Camera-type eye (tissue), 1 donor: ENCODE data around the gene CRABP2. TPM values are rescaled to one million over a fixed set of nuclear protein-coding genes. Genes with fewer than 3 reads are reported as not detected.

Experiments used
- total RNA-seq: library from RNA; depleted of rRNA; stranded (reverse); fragments of >200 nt; gene quantifications from one replicate; pipeline ENCODE4 v1.2.3, GENCODE V29; 2014

Gene CRABP2
- 117 TPM for total RNA-seq

GRCh38 chr1:156705321-156705917 is at the start of gene CRABP2:
Gene CRABP2, minus strand, starts transcription at chr1:156705583. Its CDS starts 137 bp downstream, at chr1:156705446.

DNA sequence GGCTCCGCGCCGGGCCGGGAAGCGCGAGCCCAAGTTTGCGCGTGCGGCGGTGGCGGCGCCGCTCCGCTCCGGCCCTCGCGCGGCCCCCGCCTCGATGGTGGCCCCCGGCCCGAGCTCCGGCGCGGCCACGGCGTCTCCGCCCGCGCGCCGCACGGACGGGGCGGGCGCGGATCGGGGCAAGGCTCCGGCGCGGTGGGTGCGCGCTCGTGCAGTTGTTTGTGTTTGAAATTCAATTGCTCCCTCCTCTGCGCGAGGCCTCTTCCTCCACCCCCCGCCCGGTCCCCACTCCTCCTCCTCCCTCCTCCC is 46.0 kb upstream of the CRABP2 start, which contains the start of gene HDGF:
Gene HDGF, minus strand, starts transcription at position 225 of the 306 bp plus-strand sequence. CDS start 246 bp downstream, outside the sequence.

DNA sequence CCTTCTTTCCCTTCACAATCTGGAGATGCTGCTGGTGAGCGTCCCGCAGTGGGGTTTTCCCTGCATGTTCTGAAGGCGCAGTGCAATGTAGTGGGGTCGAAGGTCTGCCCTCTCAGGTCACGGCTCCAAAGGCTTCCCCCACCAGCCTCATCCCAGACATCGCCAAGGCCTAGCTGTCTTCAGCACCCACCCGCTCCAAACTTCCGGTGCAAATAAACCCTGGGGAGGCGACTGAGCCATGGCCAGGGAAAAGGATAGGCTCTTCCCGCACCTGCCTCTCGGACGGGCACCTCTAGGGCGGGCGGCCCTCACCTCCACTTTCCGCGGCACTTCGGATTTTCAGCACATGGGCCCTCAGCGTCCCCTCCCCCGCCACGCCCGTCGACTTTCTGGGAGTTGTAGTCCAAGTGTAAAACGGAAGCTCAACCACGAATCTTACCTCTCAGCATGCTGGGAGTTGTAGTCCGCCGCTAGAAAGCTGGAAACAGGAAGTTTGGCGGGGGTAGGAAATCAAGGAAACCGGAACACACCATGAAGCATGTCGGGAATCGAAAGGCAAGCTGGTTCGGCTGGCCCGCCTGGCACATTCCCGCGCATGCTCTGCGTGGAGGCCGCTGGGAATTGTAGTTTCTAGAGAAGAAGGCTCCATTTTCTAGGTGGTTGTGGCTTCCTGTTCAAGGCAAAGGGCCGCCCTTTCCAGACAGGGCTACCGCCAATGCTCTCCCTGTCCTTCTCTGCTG is 35.5 kb upstream of the CRABP2 start, which contains the start of gene MRPL24:
Gene MRPL24, minus strand, starts transcription at position 348 of the 740 bp plus-strand sequence. CDS start 2,384 bp downstream, outside the sequence.

GRCh38 chr1:156728599-156729462 is 23.4 kb upstream of the CRABP2 start, which contains the start of gene ISG20L2:
Gene ISG20L2, minus strand, starts transcription at chr1:156728766. Its CDS starts 1,114 bp downstream, at chr1:156727652.

GRCh38 chr1:156727926-156728598 is 22.7 kb upstream of the CRABP2 start, which contains the start of gene METTL25B:
Gene METTL25B, plus strand, starts transcription at chr1:156728469. Its CDS starts 636 bp downstream, at chr1:156729105.

DNA sequence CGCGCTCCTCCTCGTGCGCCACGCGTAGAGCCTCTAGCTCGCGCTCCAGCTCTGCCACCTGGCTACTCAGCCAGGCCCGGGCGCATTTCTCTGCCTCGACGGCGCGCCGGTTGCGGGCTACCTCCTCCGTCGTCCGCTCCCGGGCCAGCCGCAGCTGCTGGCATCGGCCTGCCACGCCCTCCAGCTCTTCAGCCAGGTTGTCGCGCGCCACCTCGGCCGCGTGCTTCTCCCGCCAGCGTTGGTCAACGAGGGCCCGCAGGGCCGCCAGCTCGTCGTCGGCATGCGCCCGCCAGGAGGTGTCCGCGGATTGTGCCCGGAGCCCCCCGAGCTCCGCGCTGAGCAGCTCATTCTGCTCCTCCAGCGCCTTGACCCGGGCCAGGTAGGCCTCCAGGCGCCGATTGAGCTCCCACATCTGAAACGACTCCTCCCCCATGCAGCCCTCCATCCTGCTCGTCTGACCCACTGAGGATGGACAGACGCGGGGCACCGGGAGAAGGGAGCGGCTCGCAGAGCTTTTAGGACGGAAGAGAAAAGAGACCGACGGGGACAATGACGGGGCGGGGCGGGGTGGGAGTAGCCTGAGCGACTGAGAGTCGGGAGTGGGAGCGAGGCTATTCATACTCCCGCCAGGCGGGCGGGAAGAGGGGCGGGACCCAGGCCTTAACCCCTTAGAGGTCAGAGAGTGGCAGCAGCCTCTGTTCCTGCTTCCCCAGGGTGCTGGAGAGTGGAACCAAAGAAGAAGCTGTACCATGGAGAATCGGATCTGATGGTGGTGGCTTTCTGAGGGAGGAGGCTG is 28.4 kb downstream of the CRABP2 start, which contains the start of gene NES:
Gene NES, minus strand, starts transcription at position 588 of the 796 bp plus-strand sequence. Its CDS starts 143 bp downstream, at position 445.

Other genes starting within 250 kb of the CRABP2 start
- gene MEF2D, start 204.8 kb downstream of the CRABP2 start, total RNA-seq, result 27.3 TPM
- 8.4 TPM for gene IQGAP3, start 133.0 kb downstream of the CRABP2 start, total RNA-seq
- not detected for gene TTC24, start 125.9 kb downstream of the CRABP2 start, total RNA-seq
- gene NAXE, start 113.8 kb downstream of the CRABP2 start, total RNA-seq, result 39.7 TPM
- 7.3 TPM for gene GPATCH4, start 104.1 kb downstream of the CRABP2 start, total RNA-seq
- gene HAPLN2, start 86.2 kb downstream of the CRABP2 start, total RNA-seq, result not detected
- 5.2 TPM for gene BCAN, start 63.5 kb downstream of the CRABP2 start, total RNA-seq
- gene NES, start 28.2 kb downstream of the CRABP2 start, total RNA-seq, result 87.1 TPM
- gene METTL25B, start 22.9 kb upstream of the CRABP2 start, total RNA-seq, result 17.8 TPM
- 14.7 TPM for gene ISG20L2, start 23.2 kb upstream of the CRABP2 start, total RNA-seq
- gene MRPL24, start 35.5 kb upstream of the CRABP2 start, total RNA-seq, result 20.5 TPM
- 153 TPM for gene HDGF, start 46.1 kb upstream of the CRABP2 start, total RNA-seq
- gene PRCC, start 62.0 kb upstream of the CRABP2 start, total RNA-seq, result 34.5 TPM
- gene SH2D2A, start 111.3 kb upstream of the CRABP2 start, total RNA-seq, result 0.27 TPM
- 0.22 TPM for gene INSRR, start 153.5 kb upstream of the CRABP2 start, total RNA-seq
- 3.4 TPM for gene NTRK1, start 155.3 kb upstream of the CRABP2 start, total RNA-seq
- gene PEAR1, start 188.1 kb upstream of the CRABP2 start, total RNA-seq, result 13.7 TPM
- gene LRRC71, start 215.0 kb upstream of the CRABP2 start, total RNA-seq, result not detected